ENCODE measurements around the gene CCDC9. TPM values are rescaled to one million over a fixed set of nuclear protein-coding genes. Genes with fewer than 3 reads are reported as not detected.

The CCDC9 gene
- total and polyA plus RNA-seq, 4 donors, result 17.5 to 44.5 (median 34.5) TPM

- Histone ChIP-seq H3K9ac (ENCODE audit: insufficient read depth in 1 of 2, low read length in 2 of 2) (no peak overlapping the region), H3K4me1 (ENCODE audit: control insufficient read depth in 5 of 5, insufficient read depth in 5 of 5, low read length in 5 of 5) (peaks cover 3 to 14% (median 7%) of the 10 kb centered on the region in 5 donors), H3K9me3 (ENCODE audit: control insufficient read depth in 4 of 4, insufficient read depth in 3 of 4, low read length in 3 of 4) (no peaks in the 10 kb centered on the region), H3K4me3 (no peak overlapping the region), H3K27ac (ENCODE audit: low read depth in 1 of 2, low read length in 1 of 2) (no peak overlapping the region), H3K36me3 (ENCODE audit: control insufficient read depth in 4 of 4, insufficient read depth in 4 of 4, low read length in 4 of 4) (peaks cover 0 to 8% (median 2%) of the 10 kb centered on the region in 4 donors), H3K27me3 (ENCODE audit: control insufficient read depth in 3 of 3, insufficient read depth in 3 of 3, low read length in 2 of 3) (no peaks in the 10 kb centered on the region)
- no peak for ATAC-seq (ENCODE audit: insufficient read depth, low FRiP score)
- TF ChIP-seq CTCF (IDR thresholded peaks at IDR 0.05; ENCODE audit: control extremely low read depth, extremely low read depth), result no peak
- 93% methylated on average over 5 of the region's 5 CpGs for WGBS, 2 donors
- DNase-seq, result no peak
Measured at GRCh38 chr19:47253970-47254369, 2.4 kb upstream of the CCDC9 start.

GRCh38 chr19:47256693-47257410 is 527 bp downstream of the CCDC9 start:
- ATAC-seq (ENCODE audit: insufficient read depth, low FRiP score), result peak; percentile 88
- Histone ChIP-seq H3K4me3 (peak overlapping the region; percentile 18), H3K27ac (ENCODE audit: low read depth in 1 of 2, low read length in 1 of 2) (peak overlapping the region; percentile 90 to 95), H3K4me1 (ENCODE audit: control insufficient read depth in 5 of 5, insufficient read depth in 5 of 5, low read length in 5 of 5) (peaks cover 3 to 14% (median 7%) of the 10 kb centered on the region in 5 donors), H3K36me3 (ENCODE audit: control insufficient read depth in 4 of 4, insufficient read depth in 4 of 4, low read length in 4 of 4) (peaks cover 8 to 32% (median 22%) of the 10 kb centered on the region in 4 donors), H3K9ac (ENCODE audit: insufficient read depth in 1 of 2, low read length in 2 of 2) (no peak overlapping the region), H3K9me3 (ENCODE audit: control insufficient read depth in 4 of 4, insufficient read depth in 3 of 4, low read length in 3 of 4) (no peaks in the 10 kb centered on the region), H3K27me3 (ENCODE audit: control insufficient read depth in 3 of 3, insufficient read depth in 3 of 3, low read length in 2 of 3) (no peaks in the 10 kb centered on the region)
- peak; percentile 99 to 100 (median 100) for DNase-seq
- no peak for TF ChIP-seq CTCF (IDR thresholded peaks at IDR 0.05; ENCODE audit: control extremely low read depth, extremely low read depth)
- 0 to 1% methylated on average over 42 to 52 of the region's 52 CpGs for WGBS, 2 donors

DNA sequence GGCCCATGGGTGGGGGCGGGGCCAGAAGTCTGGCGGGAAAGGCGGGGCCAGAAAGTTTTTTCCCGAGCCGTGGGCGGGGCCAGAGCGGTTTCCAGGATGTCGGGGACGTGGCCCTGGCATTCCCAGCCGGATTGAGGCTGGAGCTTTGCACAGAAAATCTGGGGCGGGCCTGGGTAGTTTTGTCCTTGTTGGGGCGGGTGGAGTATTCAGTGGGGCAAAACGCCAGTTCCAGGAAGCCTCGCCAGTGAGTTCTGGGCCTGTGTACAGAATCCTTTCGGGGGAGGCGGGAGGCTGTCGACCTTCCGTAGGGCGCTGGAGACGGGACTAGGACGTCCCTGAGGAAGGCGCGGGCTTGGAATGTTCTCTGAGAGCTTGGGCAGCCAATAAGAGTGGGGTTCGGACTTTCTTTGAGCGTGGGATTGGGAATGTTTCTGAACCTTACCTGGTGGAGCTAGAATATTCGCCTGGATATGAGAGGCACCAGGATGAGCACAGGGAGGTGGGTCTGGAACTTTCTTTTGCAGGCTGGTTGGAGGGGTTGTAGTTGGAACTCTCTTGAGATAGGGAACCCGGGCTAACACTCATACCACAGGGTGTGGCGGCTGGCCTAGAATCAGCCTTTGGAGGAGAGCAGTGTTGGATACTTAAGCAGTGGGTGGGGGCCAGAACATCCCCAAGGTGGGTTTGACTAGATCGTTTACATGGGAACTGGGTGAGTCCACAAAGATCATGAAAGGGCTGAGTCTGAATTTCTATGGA is 1.3 kb downstream of the CCDC9 start:
- peaks cover 3 to 14% (median 7%) of the 10 kb centered on the region in 5 donors for H3K4me1 ChIP-seq (ENCODE audit: control insufficient read depth in 5 of 5, insufficient read depth in 5 of 5, low read length in 5 of 5)
- no peaks in the 10 kb centered on the region for H3K27me3 ChIP-seq (ENCODE audit: control insufficient read depth in 3 of 3, insufficient read depth in 3 of 3, low read length in 2 of 3)
- H3K27ac ChIP-seq (ENCODE audit: low read depth in 1 of 2, low read length in 1 of 2), result peak overlapping the region; percentile 66 to 88
- 6 to 9% methylated on average over 29 of the region's 29 CpGs for WGBS, 2 donors
- H3K9ac ChIP-seq (ENCODE audit: insufficient read depth in 1 of 2, low read length in 2 of 2), result peak overlapping the region; percentile 55 to 82
- no peaks in the 10 kb centered on the region for H3K9me3 ChIP-seq (ENCODE audit: control insufficient read depth in 4 of 4, insufficient read depth in 3 of 4, low read length in 3 of 4)
- ATAC-seq (ENCODE audit: insufficient read depth, low FRiP score) (peak; percentile 6), DNase-seq (no peak)
- peaks cover 8 to 34% (median 24%) of the 10 kb centered on the region in 4 donors for H3K36me3 ChIP-seq (ENCODE audit: control insufficient read depth in 4 of 4, insufficient read depth in 4 of 4, low read length in 4 of 4)
- H3K4me3 ChIP-seq, result peak overlapping the region; percentile 30
- TF ChIP-seq CTCF (IDR thresholded peaks at IDR 0.05; ENCODE audit: control extremely low read depth, extremely low read depth), result no peak

Data from lung (tissue), 12 donors.